Thoracic aorta endothelial cell (primary cell): ENCODE data around the gene GRIN2D. TPM values are rescaled to one million over a fixed set of nuclear protein-coding genes. Genes with fewer than 3 reads are reported as not detected.

Source experiments
- total RNA-seq: library from RNA; depleted of rRNA; stranded (reverse); fragments of >200 nt; gene quantifications from 2 replicates; pipeline ENCODE4 v1.2.3, GENCODE V29; 2012

GRIN2D gene
- total RNA-seq: 0.40 and 0.57 TPM in 2 replicates

GRCh38 chr19:48393559-48394330, at the start of gene GRIN2D:
GRIN2D (plus strand) TSS chr19:48393668; CDS start chr19:48398393, 4,725 bp downstream.

DNA sequence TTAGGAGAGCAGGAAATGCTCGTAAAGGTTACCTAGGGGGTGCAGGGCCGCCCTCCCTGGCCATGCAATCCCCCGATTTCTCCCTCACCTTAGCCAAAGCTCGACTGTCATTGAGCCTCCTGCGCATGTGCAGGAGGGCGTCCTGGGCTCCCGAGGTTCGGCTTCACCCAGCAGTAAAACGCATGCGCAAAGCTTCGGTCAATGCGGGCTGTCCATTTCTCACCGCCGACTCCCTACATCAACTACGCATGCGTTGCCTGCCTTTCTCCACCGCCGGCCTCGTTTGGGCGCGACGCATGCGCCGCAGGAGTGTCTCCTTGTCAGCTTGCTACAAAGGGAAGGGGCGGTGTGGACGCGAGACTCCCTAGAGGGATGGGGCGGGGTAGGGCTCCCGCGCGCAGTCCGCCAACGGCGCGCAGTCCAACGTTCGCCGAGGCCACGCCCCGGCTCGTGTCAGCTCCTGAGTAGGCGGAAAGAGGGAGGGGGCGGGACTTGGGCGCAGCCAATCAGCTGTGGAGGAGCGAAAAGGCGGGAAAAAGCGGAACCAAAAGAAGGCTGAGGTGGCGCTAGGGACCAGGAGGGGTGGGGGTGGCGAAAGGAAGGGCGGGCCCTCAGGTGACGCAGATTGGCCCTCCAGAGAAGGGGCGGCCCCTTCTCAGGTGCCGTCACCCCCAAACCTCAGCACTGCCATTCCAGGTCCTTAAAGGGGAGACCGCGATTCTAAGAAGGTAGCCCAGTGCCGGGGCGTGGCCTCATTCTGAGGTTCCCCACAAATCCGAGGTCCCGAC, 29.5 kb upstream of the GRIN2D start, which contains the start of the genes SYNGR4 and TMEM143:
SYNGR4 (plus strand) TSS at position 558 of the 788 bp plus-strand sequence. CDS start 1,476 bp downstream, outside the sequence.
TMEM143 (minus strand) TSS at position 131 of the 788 bp plus-strand sequence; CDS start at position 111, 20 bp downstream.

DNA sequence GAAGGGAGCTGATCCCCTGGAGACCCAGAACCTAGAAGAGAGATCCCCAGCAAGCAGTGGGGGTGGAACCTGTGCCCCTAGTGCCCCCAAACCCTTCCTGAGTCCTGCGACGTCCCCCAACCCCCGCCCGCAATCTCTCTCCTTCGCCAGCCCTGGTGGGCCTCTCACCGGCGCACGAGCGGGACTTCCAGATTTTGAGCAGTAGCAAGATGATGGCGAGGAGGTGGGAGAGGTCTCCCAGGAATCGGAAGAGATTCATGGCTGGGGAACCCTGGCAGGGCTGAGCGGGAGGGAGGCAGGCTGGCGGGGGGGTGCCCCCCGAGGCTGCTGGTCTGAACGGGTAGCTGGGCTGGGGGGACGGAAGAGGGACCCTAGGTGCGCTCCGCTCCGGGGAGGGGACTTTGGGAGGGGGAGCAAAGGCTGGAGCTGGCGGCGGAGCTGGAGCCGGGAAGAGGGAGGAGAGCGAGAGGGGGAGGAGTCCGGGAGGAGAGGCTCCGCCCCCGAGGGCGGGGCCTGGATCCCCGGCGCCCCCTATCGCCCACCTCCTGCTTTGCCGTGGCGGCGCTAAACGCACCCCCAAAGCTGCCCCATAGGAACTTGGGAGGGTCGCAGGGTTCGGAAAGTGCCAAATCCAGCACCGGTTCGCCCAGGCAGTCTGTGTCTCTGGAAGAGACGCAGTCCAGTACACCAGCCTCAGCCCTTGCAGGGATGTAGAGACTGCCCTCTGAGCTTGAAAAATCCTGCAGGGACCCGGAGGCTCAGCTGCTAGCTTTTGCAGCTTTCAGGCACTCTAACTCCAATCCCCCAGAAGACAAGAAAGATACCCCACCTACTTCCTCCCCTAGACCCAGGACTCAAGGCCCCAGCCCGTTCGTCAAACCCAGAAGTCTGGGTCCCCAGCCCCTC, 2.1 kb upstream of the GRIN2D start, which contains the start of gene KDELR1:
KDELR1 (minus strand) TSS at position 452 of the 906 bp plus-strand sequence; CDS start at position 259, 193 bp downstream.

Other genes starting within 250 kb of the GRIN2D start
- gene LIG1, start 223.3 kb upstream of the GRIN2D start, total RNA-seq: 46.5 and 50.0 TPM in 2 replicates
- 2.9 TPM in 2 replicates for gene ZSWIM9, start 223.0 kb upstream of the GRIN2D start, total RNA-seq
- gene CARD8, start 137.8 kb upstream of the GRIN2D start, total RNA-seq: 220 and 254 TPM in 2 replicates
- 1.5 and 3.2 TPM in 2 replicates for gene ZNF114, start 123.6 kb upstream of the GRIN2D start, total RNA-seq
- 33.2 and 47.0 TPM in 2 replicates for gene EMP3, start 68.1 kb upstream of the GRIN2D start, total RNA-seq
- 4.4 and 5.0 TPM in 2 replicates for gene TMEM143, start 29.7 kb upstream of the GRIN2D start, total RNA-seq
- gene SYNGR4, start 29.3 kb upstream of the GRIN2D start, total RNA-seq: not detected in 2 replicates
- gene KDELR1, start 2.1 kb upstream of the GRIN2D start, total RNA-seq: 80.3 and 101 TPM in 2 replicates
- 48.3 and 54.2 TPM in 2 replicates for gene GRWD1, start 52.3 kb downstream of the GRIN2D start, total RNA-seq
- 0.57 and 0.66 TPM in 2 replicates for gene KCNJ14, start 61.9 kb downstream of the GRIN2D start, total RNA-seq
- 65.1 and 96.0 TPM in 2 replicates for gene CYTH2, start 75.7 kb downstream of the GRIN2D start, total RNA-seq
- gene LMTK3, start 118.2 kb downstream of the GRIN2D start, total RNA-seq: under 0.01 and 0.22 TPM in 2 replicates
- gene SULT2B1, start 158.5 kb downstream of the GRIN2D start, total RNA-seq: not detected in 2 replicates
- gene SPACA4, start 213.1 kb downstream of the GRIN2D start, total RNA-seq: not detected in 2 replicates
- 0.27 and 0.57 TPM in 2 replicates for gene FAM83E, start 221.4 kb downstream of the GRIN2D start, total RNA-seq
- gene RPL18, start 225.5 kb downstream of the GRIN2D start, total RNA-seq: 1,558 and 1,662 TPM in 2 replicates
- gene SPHK2, start 225.8 kb downstream of the GRIN2D start, total RNA-seq: 11.3 and 11.7 TPM in 2 replicates
- gene DBP, start 243.7 kb downstream of the GRIN2D start, total RNA-seq: 0.80 and 1.3 TPM in 2 replicates